ENCODE measurements around the gene HLA-E.

HLA-E gene

GRCh38 chr6:30489081-30490025, at the start of gene HLA-E:
Gene HLA-E (plus strand): TSS chr6:30489509. CDS start chr6:30489532, 23 bp downstream.
- TF ChIP-seq CTCF (IDR thresholded peaks at IDR 0.05; ENCODE audit: unreplicated experiment in 3 of 3): no peak
- Mint-ChIP-seq H3K4me1 (peaks cover 16% of the 10 kb centered on the region), H3K9me3 (no peaks in the 10 kb centered on the region), H3K27ac (peak within 1 kb of the TSS; percentile 70 to 93 (median 92)), H3K27me3 (ENCODE audit: low read depth) (peaks cover 24% of the 10 kb centered on the region), H3K36me3 (ENCODE audit: low read depth) (peaks cover 17% of the 10 kb centered on the region), H3K4me3 (peak within 1 kb of the TSS; percentile 93 to 98 (median 98))

- H3K27ac Mint-ChIP-seq: no peak overlapping the region
- H3K36me3 Mint-ChIP-seq (ENCODE audit: low read depth): no peaks in the 10 kb centered on the region
- peaks cover 86% of the 10 kb centered on the region for H3K27me3 Mint-ChIP-seq (ENCODE audit: low read depth)
- H3K4me1 Mint-ChIP-seq: no peaks in the 10 kb centered on the region
- no peak for TF ChIP-seq CTCF (IDR thresholded peaks at IDR 0.05; ENCODE audit: unreplicated experiment in 3 of 3)
- peaks cover 2% of the 10 kb centered on the region for H3K9me3 Mint-ChIP-seq
- no peak overlapping the region for H3K4me3 Mint-ChIP-seq
Measured at GRCh38 chr6:30441171-30441570, 48.1 kb upstream of the HLA-E start.

GRCh38 chr6:30443657-30444450, 45.5 kb upstream of the HLA-E start:
- Mint-ChIP-seq H3K9me3 (peaks cover 5% of the 10 kb centered on the region), H3K27me3 (ENCODE audit: low read depth) (peaks cover 92% of the 10 kb centered on the region), H3K4me1 (no peaks in the 10 kb centered on the region), H3K27ac (no peak overlapping the region), H3K36me3 (ENCODE audit: low read depth) (no peaks in the 10 kb centered on the region), H3K4me3 (no peak overlapping the region)
- TF ChIP-seq CTCF (IDR thresholded peaks at IDR 0.05; ENCODE audit: unreplicated experiment in 3 of 3): no peak

GRCh38 chr6:30444451-30444742, 44.9 kb upstream of the HLA-E start:
- TF ChIP-seq CTCF (IDR thresholded peaks at IDR 0.05; ENCODE audit: unreplicated experiment in 3 of 3): no peak
- H3K4me3 Mint-ChIP-seq: no peak overlapping the region

GRCh38 chr6:30446259-30446658, 43.0 kb upstream of the HLA-E start:
- H3K9me3 Mint-ChIP-seq: peaks cover 5% of the 10 kb centered on the region
- H3K4me3 Mint-ChIP-seq: no peak overlapping the region
- peaks cover 94% of the 10 kb centered on the region for H3K27me3 Mint-ChIP-seq (ENCODE audit: low read depth)
- H3K36me3 Mint-ChIP-seq (ENCODE audit: low read depth): no peaks in the 10 kb centered on the region
- TF ChIP-seq CTCF (IDR thresholded peaks at IDR 0.05; ENCODE audit: unreplicated experiment in 3 of 3): no peak
- no peak overlapping the region for H3K27ac Mint-ChIP-seq
- no peaks in the 10 kb centered on the region for H3K4me1 Mint-ChIP-seq

More at GRCh38 chr6:30444451-30444742, 44.9 kb upstream of the HLA-E start:
- H3K27ac Mint-ChIP-seq: no peak overlapping the region
- H3K27me3 Mint-ChIP-seq (ENCODE audit: low read depth): peaks cover 92% of the 10 kb centered on the region
- no peaks in the 10 kb centered on the region for H3K36me3 Mint-ChIP-seq (ENCODE audit: low read depth)
- H3K9me3 Mint-ChIP-seq: peaks cover 5% of the 10 kb centered on the region
- no peaks in the 10 kb centered on the region for H3K4me1 Mint-ChIP-seq

Measured in nephron (organoid).